Stimulated activated CD8-positive, alpha-beta memory T cell treated with anti-CD3 and anti-CD28 coated beads, Interleukin-4, amount 100 ng/mL, for 1 hour (primary cell): ENCODE measurements around the gene ZNF319.

Experiments used
- DNase-seq, 2 donors: peaks; one replicate each; pipeline ENCODE4 v3.0.0-alpha.2; 2020; ENCODE audit warnings: low read depth in 2 of 2, low spot score in 1 of 2

The ZNF319 gene

GRCh38 chr16:57957673-57958392 is 42.6 kb downstream of the ZNF319 start:
- no peak for DNase-seq

GRCh38 chr16:57956924-57957672 is 43.4 kb downstream of the ZNF319 start:
- DNase-seq: no peak

- DNase-seq: no peak
These were observed 44.1 kb downstream of the ZNF319 start for GRCh38 chr16:57956270-57956808.

- no peak for DNase-seq
These were observed 44.8 kb downstream of the ZNF319 start for GRCh38 chr16:57955572-57956188.

GRCh38 chr16:57953857-57954256 is 46.6 kb downstream of the ZNF319 start:
- no peak for DNase-seq

GRCh38 chr16:57952909-57953308 is 47.6 kb downstream of the ZNF319 start:
- DNase-seq: no peak

GRCh38 chr16:57951204-57951960 is 49.1 kb downstream of the ZNF319 start:
- DNase-seq: no peak

GRCh38 chr16:57950382-57950781 is 50.1 kb downstream of the ZNF319 start:
- DNase-seq: no peak

- no peak for DNase-seq
These were observed 50.8 kb downstream of the ZNF319 start for GRCh38 chr16:57949595-57950238.

- DNase-seq: no peak
These were observed 51.5 kb downstream of the ZNF319 start for GRCh38 chr16:57949013-57949412.

GRCh38 chr16:57948027-57948426 is 52.4 kb downstream of the ZNF319 start:
- no peak for DNase-seq

GRCh38 chr16:57947261-57947660 is 53.2 kb downstream of the ZNF319 start:
- DNase-seq: no peak

GRCh38 chr16:57946181-57946801 is 54.2 kb downstream of the ZNF319 start:
- DNase-seq: no peak

GRCh38 chr16:57945740-57946138 is 54.7 kb downstream of the ZNF319 start:
- no peak for DNase-seq

- no peak for DNase-seq
These were observed 55.3 kb downstream of the ZNF319 start for GRCh38 chr16:57944970-57945739.
